ENCODE results near the gene ANO1. TPM values are rescaled to one million over a fixed set of nuclear protein-coding genes. Genes with fewer than 3 reads are reported as not detected.

Gene ANO1
- total RNA-seq, 1 experiment from 2014 or later, result 41.7 TPM

- TF ChIP-seq ELF1 (IDR thresholded peaks at IDR 0.05; ENCODE audit: borderline replicate concordance, low read depth) (no peak), RAD21 (IDR thresholded peaks at IDR 0.05; ENCODE audit: low read depth) (peak; percentile 61), REST (IDR thresholded peaks at IDR 0.05; ENCODE audit: low read depth) (no peak), YY1 (IDR thresholded peaks at IDR 0.05; ENCODE audit: extremely low read depth, insufficient replicate concordance, low read depth, low read length) (no peak), POLR2A (IDR thresholded peaks at IDR 0.05; ENCODE audit: borderline replicate concordance, extremely low read depth, insufficient read depth, insufficient read length) (no peak), MAX (IDR thresholded peaks at IDR 0.05) (no peak), SRF (IDR thresholded peaks at IDR 0.05; ENCODE audit: low read depth) (no peak), ATF3 (IDR thresholded peaks at IDR 0.05) (no peak), JUND (IDR thresholded peaks at IDR 0.05) (no peak), TCF7L2 (IDR thresholded peaks at IDR 0.05; ENCODE audit: borderline replicate concordance, extremely low read depth, insufficient read depth, insufficient read length) (peak; percentile 73), EZH2 (IDR thresholded peaks at IDR 0.05) (no peak), CBX3 (IDR thresholded peaks at IDR 0.05; ENCODE audit: low read depth) (no peak), CTCF (IDR thresholded peaks at IDR 0.05 in 2 of 3, conservative IDR thresholded peaks at IDR 0.05 in 1 of 3; ENCODE audit: borderline replicate concordance in 1 of 3, insufficient read depth in 1 of 3, low read depth in 2 of 3, low read length in 2 of 3) (peak; percentile 30 to 63 (median 57); a peak in 5 of 6 replicates), EGR1 (IDR thresholded peaks at IDR 0.05; ENCODE audit: low read depth) (no peak), FOSL1 (IDR thresholded peaks at IDR 0.05; ENCODE audit: low read depth) (no peak), SP1 (IDR thresholded peaks at IDR 0.05; ENCODE audit: low read depth) (no peak), ZNF274 (IDR thresholded peaks at IDR 0.05; ENCODE audit: low read depth, low read length) (no peak), CEBPB (IDR thresholded peaks at IDR 0.05; ENCODE audit: low read depth) (no peak)
- peak; percentile 23 for DNase-seq (ENCODE audit: low read depth, low spot score)
- no peak overlapping the region for H2AFZ ChIP-seq (ENCODE audit: low read depth, low read length, poor library complexity, severe bottlenecking)
These were observed 148.8 kb downstream of the ANO1 start for GRCh38 chr11:70226967-70227366.

More at GRCh38 chr11:70226967-70227366, 148.8 kb downstream of the ANO1 start:
- Histone ChIP-seq H3K27ac (ENCODE audit: low read depth, low read length) (no peak overlapping the region), H3K36me3 (ENCODE audit: control insufficient read depth in 1 of 2, insufficient read depth in 2 of 2, low read length in 2 of 2) (no peaks in the 10 kb centered on the region), H3K9me3 (ENCODE audit: control insufficient read depth in 1 of 2, insufficient read depth in 1 of 2, low read depth in 1 of 2, low read length in 2 of 2) (no peaks in the 10 kb centered on the region), H3K4me3 (replicated peaks in 1 of 2; ENCODE audit: low read depth in 1 of 2, low read length in 2 of 2) (no peak overlapping the region), H3K27me3 (ENCODE audit: insufficient read depth, low read length) (no peaks in the 10 kb centered on the region; the same call in 1 of the 2 replicates), H3K4me1 (ENCODE audit: control insufficient read depth in 1 of 2, insufficient read depth in 2 of 2, low read length in 2 of 2) (peaks cover 0 to 10% of the 10 kb centered on the region in 2 experiments; a peak in 1 of 4 replicates), H3K9me2 (ENCODE audit: insufficient read depth) (no peaks in the 10 kb centered on the region), H3K9ac (ENCODE audit: low read length) (no peak overlapping the region), H3K4me2 (ENCODE audit: low read length) (no peak overlapping the region), H3K79me2 (ENCODE audit: insufficient read depth, low read length) (no peaks in the 10 kb centered on the region), H4K20me1 (ENCODE audit: insufficient read depth) (no peaks in the 10 kb centered on the region)
- ChIA-PET POLR2A (no interaction called here), CTCF (no interaction called here), RAD21 (ENCODE audit: low non-redundant PET in 1 of 2, low total read pairs in 2 of 2, uncharacterized antibody in 2 of 2, unreplicated experiment in 2 of 2) (no interaction called here)
- peak; percentile 87 for ATAC-seq
- no TSS peak for BruUV-seq (replicated peaks)
- intact Hi-C loops (cut with micrococcal nuclease), result no loop called here

Data from HCT116 (cell line).